Stimulated activated CD4-positive, alpha-beta T cell treated with anti-CD3 and anti-CD28 coated beads, TNF-alpha, amount 100 ng/mL, for 4 hours (primary cell): ENCODE measurements around the gene BRI3BP.
A peak's percentile ranks its signal among the peaks of the same experiment; 100 is the strongest.
"Not testable (repeated sequence)": the region's sequence is repeated elsewhere in the genome, so short reads cannot be mapped to it uniquely, and the experiment has no call there.

ENCODE experiments used
- DNase-seq, 3 experiments: peaks; one replicate each; pipeline ENCODE4 v3.0.0-alpha.2; 2020; ENCODE audit warnings: low read depth in 3 of 3

Gene BRI3BP

GRCh38 chr12:124972211-124972610 is 21.2 kb upstream of the BRI3BP start:
- DNase-seq: no peak

- DNase-seq: no peak
Measured at GRCh38 chr12:124975276-124975675, 18.2 kb upstream of the BRI3BP start.

GRCh38 chr12:124976999-124977398 is 16.4 kb upstream of the BRI3BP start:
- no peak for DNase-seq

- DNase-seq: no peak
Measured at GRCh38 chr12:124979568-124979967, 13.9 kb upstream of the BRI3BP start.

GRCh38 chr12:124980098-124980892 is 13.2 kb upstream of the BRI3BP start:
- DNase-seq: no peak

- not testable (repeated sequence) for DNase-seq
Measured at GRCh38 chr12:124986876-124987275, 6.6 kb upstream of the BRI3BP start.

GRCh38 chr12:124992874-124993625 is 395 bp upstream of the BRI3BP start:
- peak; percentile 62 to 74 (median 67) for DNase-seq

GRCh38 chr12:124994437-124994975 is 1.1 kb downstream of the BRI3BP start:
- DNase-seq: no peak

- DNase-seq: no peak
Measured at GRCh38 chr12:124995200-124995961, 1.9 kb downstream of the BRI3BP start.

- DNase-seq: no peak
Measured at GRCh38 chr12:124998705-124999104, 5.3 kb downstream of the BRI3BP start.

GRCh38 chr12:125001636-125002035 is 8.2 kb downstream of the BRI3BP start:
- DNase-seq: no peak

GRCh38 chr12:125003021-125003420 is 9.6 kb downstream of the BRI3BP start:
- no peak for DNase-seq

- no peak for DNase-seq
Measured at GRCh38 chr12:125004621-125005020, 11.2 kb downstream of the BRI3BP start.

- DNase-seq: no peak
Measured at GRCh38 chr12:125005652-125006051, 12.2 kb downstream of the BRI3BP start.

GRCh38 chr12:125006365-125006764 is 12.9 kb downstream of the BRI3BP start:
- DNase-seq: no peak

GRCh38 chr12:125013816-125014442 is 20.5 kb downstream of the BRI3BP start:
- DNase-seq: no peak

GRCh38 chr12:125014526-125014925 is 21.1 kb downstream of the BRI3BP start:
- DNase-seq: no peak

GRCh38 chr12:125015680-125016310 is 22.4 kb downstream of the BRI3BP start:
- no peak for DNase-seq

- no peak for DNase-seq
Measured at GRCh38 chr12:125017801-125018200, 24.4 kb downstream of the BRI3BP start.

GRCh38 chr12:125018356-125018755 is 24.9 kb downstream of the BRI3BP start:
- DNase-seq: no peak

- no peak for DNase-seq
Measured at GRCh38 chr12:125021096-125021495, 27.7 kb downstream of the BRI3BP start.
